T-helper 2 cell treated with Interferon-gamma antibody and Interleukin-4, amounts not matched to agents 5 μg/mL and 100 μg/mL, for 36 hours (primary cell): Measurements from ENCODE around the gene PRM1.

ENCODE experiments used
- DNase-seq: peaks from one replicate; pipeline ENCODE4 v3.0.0; 2021; ENCODE audit warnings: low spot score
- H3K27ac Mint-ChIP-seq: one replicate; pipeline ENCODE4 v1.8.0; 2021; ENCODE audit warnings: mild to moderate bottlenecking, mixed read lengths
- H3K27me3 Mint-ChIP-seq: one replicate; pipeline ENCODE4 v1.8.0; 2021; ENCODE audit warnings: low read depth, mixed read lengths
- H3K36me3 Mint-ChIP-seq: one replicate; pipeline ENCODE4 v1.8.0; 2021; ENCODE audit warnings: low read depth, mixed read lengths
- H3K4me1 Mint-ChIP-seq: one replicate; pipeline ENCODE4 v1.8.0; 2021; ENCODE audit warnings: low read depth, mixed read lengths
- H3K4me3 Mint-ChIP-seq: one replicate; pipeline ENCODE4 v1.8.0; 2022; ENCODE audit warnings: mild to moderate bottlenecking, moderate library complexity, mixed read lengths
- H3K9me3 Mint-ChIP-seq: one replicate; pipeline ENCODE4 v1.8.0; 2021; ENCODE audit warnings: mixed read lengths

The PRM1 gene

GRCh38 chr16:11321662-11322061 lies 40.5 kb upstream of the PRM1 start:
- H3K4me1 Mint-ChIP-seq = peaks cover 20% of the 10 kb centered on the region
- no peaks in the 10 kb centered on the region for H3K9me3 Mint-ChIP-seq
- H3K4me3 Mint-ChIP-seq = no peak overlapping the region
- no peak for DNase-seq
- H3K27me3 Mint-ChIP-seq = no peaks in the 10 kb centered on the region
- no peak overlapping the region for H3K27ac Mint-ChIP-seq
- H3K36me3 Mint-ChIP-seq = no peaks in the 10 kb centered on the region

DNA sequence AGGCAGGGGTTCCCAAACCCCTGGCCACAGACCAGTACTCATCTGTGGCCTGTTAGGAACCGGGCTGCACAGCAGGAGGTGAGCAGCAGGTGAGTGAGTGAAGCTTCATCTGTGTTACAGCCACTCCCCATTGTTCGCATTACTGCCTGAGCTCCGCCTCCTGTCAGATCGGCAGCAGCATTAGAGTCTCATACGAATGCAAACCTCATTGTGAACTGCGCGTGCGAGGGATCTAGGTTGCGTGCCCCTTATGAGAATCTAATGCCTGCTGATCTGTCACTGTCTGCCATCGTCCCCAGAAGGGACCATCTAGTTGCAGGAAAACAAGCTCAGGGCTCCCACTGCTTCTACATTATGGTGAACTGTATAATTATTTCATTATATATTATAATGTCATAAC lies 39.0 kb upstream of the PRM1 start:
- no peaks in the 10 kb centered on the region for H3K36me3 Mint-ChIP-seq
- H3K4me1 Mint-ChIP-seq = peaks cover 9% of the 10 kb centered on the region
- no peaks in the 10 kb centered on the region for H3K9me3 Mint-ChIP-seq
- no peak overlapping the region for H3K4me3 Mint-ChIP-seq
- no peak for DNase-seq
- H3K27ac Mint-ChIP-seq = no peak overlapping the region
- no peaks in the 10 kb centered on the region for H3K27me3 Mint-ChIP-seq

GRCh38 chr16:11319529-11320146 lies 38.5 kb upstream of the PRM1 start:
- no peaks in the 10 kb centered on the region for H3K36me3 Mint-ChIP-seq
- H3K4me3 Mint-ChIP-seq = no peak overlapping the region
- peaks cover 7% of the 10 kb centered on the region for H3K4me1 Mint-ChIP-seq
- no peaks in the 10 kb centered on the region for H3K9me3 Mint-ChIP-seq
- no peak for DNase-seq
- H3K27me3 Mint-ChIP-seq = no peaks in the 10 kb centered on the region
- H3K27ac Mint-ChIP-seq = no peak overlapping the region

DNA sequence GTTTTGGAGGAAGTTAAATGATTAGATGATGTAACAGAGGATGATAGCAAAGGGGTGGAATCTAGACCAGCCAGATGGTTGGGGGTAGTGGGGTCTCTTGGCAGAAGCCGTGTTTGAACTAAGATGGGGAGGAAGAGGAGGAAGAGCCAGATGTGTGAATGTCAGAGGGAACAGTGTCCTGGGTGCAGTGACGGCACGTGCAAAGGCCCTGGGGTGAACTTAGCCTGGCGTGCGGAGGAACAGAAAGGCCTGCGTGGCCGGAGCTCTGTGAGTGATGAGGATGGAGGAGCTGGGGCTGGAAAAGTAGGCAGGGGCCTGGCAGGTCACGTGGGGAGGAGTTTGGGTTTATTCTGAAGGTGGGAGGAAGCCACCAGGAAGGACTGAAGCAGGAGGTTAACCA lies 37.7 kb upstream of the PRM1 start:
- H3K27me3 Mint-ChIP-seq = no peaks in the 10 kb centered on the region
- H3K36me3 Mint-ChIP-seq = no peaks in the 10 kb centered on the region
- H3K4me3 Mint-ChIP-seq = no peak overlapping the region
- no peaks in the 10 kb centered on the region for H3K9me3 Mint-ChIP-seq
- peaks cover 10% of the 10 kb centered on the region for H3K4me1 Mint-ChIP-seq
- no peak for DNase-seq
- H3K27ac Mint-ChIP-seq = no peak overlapping the region

- peak overlapping the region; percentile 49 for H3K27ac Mint-ChIP-seq
- H3K27me3 Mint-ChIP-seq = no peaks in the 10 kb centered on the region
- no peak overlapping the region for H3K4me3 Mint-ChIP-seq
- no peak for DNase-seq
- H3K36me3 Mint-ChIP-seq = no peaks in the 10 kb centered on the region
- peaks cover 27% of the 10 kb centered on the region for H3K4me1 Mint-ChIP-seq
- H3K9me3 Mint-ChIP-seq = no peaks in the 10 kb centered on the region
These were observed 35.3 kb upstream of the PRM1 start for GRCh38 chr16:11316331-11317015.

DNA sequence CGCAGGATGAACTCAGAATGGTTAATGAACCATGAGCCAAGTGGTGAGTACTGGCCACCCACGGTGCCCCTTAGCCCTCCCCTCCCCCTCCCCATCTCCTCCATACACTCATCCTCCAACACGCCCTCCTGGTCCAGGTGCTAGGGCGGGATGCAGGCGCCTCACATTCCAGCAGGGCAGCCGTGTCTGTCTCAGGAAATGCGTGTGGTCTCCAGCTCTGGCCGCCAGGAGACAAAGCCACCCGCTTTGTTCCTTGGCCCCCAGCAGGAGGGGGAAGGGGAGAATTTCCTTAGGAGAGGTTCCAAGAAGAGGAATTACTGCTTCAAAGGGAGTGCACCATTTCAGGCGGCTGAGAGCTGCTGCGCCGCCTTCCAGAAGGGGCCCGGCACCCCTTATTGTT lies 34.4 kb upstream of the PRM1 start:
- no peaks in the 10 kb centered on the region for H3K36me3 Mint-ChIP-seq

DNA sequence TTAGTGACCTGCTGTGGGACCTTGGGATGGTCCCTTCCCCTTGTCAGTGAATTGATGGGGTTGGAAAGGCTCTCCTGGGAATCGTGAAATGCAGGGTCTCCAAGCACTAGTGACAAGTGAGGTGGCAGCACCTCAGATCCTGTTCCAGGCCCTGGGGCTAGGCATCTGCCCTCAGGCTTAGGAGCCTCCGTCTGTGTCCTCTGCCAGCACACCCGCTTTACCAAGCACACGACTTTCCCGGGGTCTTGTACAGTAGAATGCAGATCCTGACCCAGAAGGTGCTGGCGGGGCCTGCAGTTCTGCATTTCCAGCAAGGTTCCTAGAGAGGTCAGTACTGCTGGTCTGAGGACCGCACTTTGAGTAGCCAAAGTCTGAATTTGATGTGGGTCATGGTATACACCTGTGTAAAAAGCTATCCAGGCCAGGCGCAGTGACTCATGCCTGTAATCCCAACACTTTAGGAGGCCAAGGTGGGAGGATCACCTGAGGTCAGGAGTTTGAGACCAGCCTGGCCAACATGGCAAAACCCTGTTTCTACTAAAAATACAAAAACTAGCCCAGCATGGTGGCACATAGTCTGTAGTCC lies 33.3 kb upstream of the PRM1 start:
- H3K36me3 Mint-ChIP-seq = no peaks in the 10 kb centered on the region
- H3K27ac Mint-ChIP-seq = no peak overlapping the region
- no peak overlapping the region for H3K4me3 Mint-ChIP-seq
- no peak for DNase-seq
- no peaks in the 10 kb centered on the region for H3K27me3 Mint-ChIP-seq
- peaks cover 45% of the 10 kb centered on the region for H3K4me1 Mint-ChIP-seq
- H3K9me3 Mint-ChIP-seq = no peaks in the 10 kb centered on the region

More for the DNA sequence above, 34.4 kb upstream of the PRM1 start:
- no peak overlapping the region for H3K4me3 Mint-ChIP-seq
- no peaks in the 10 kb centered on the region for H3K9me3 Mint-ChIP-seq
- DNase-seq = no peak
- H3K27me3 Mint-ChIP-seq = no peaks in the 10 kb centered on the region
- H3K27ac Mint-ChIP-seq = no peak overlapping the region
- peaks cover 36% of the 10 kb centered on the region for H3K4me1 Mint-ChIP-seq

GRCh38 chr16:11313493-11314308 lies 32.6 kb upstream of the PRM1 start:
- Mint-ChIP-seq H3K36me3 (no peaks in the 10 kb centered on the region), H3K27ac (peak overlapping the region; percentile 77), H3K4me3 (no peak overlapping the region), H3K4me1 (peaks cover 45% of the 10 kb centered on the region), H3K27me3 (no peaks in the 10 kb centered on the region), H3K9me3 (no peaks in the 10 kb centered on the region)
- DNase-seq = no peak

DNA sequence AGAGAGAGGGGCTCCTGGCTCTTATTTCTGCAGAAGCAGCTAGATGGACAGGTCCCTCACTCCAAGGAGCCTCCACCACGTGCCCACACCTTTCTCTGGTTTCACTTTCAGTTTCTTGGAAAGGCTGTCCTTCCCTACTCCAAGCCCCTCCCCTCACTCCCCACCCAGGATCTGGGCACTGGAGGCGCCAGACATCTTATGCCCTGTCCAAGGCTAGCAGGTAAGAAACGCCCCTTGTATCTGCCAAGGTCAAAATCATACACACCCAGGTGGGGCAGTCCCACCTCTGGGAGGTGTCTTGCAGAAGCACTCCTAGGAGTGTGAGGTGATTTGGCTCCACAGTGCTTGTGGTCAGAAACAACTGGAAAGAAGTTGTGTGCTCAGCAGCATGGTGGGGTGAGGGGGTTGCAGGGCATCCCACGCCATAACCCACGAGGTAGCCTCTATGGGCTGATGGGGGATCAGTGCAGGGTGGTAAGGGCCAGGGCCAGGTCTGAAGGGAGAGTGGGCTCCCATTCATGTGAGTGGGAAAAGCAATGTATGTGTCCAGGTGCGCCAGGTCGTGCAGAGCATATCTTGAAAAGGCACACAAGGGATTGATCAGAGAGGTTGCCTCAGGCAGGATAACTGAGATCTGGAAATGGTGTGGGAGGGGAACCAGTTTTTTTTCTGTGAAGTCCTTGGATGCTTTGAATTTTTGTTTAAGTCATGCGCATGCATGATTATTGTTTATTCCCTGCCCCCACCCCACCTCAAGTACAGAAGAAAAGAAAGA lies 31.8 kb upstream of the PRM1 start:
- no peaks in the 10 kb centered on the region for H3K9me3 Mint-ChIP-seq
- peaks cover 45% of the 10 kb centered on the region for H3K4me1 Mint-ChIP-seq
- DNase-seq = no peak
- no peaks in the 10 kb centered on the region for H3K27me3 Mint-ChIP-seq
- H3K27ac Mint-ChIP-seq = peak overlapping the region; percentile 77
- H3K36me3 Mint-ChIP-seq = no peaks in the 10 kb centered on the region
- H3K4me3 Mint-ChIP-seq = peak overlapping the region; percentile 47

- DNase-seq = peak; percentile 44
- no peaks in the 10 kb centered on the region for H3K36me3 Mint-ChIP-seq
- H3K27ac Mint-ChIP-seq = peak overlapping the region; percentile 99
- no peaks in the 10 kb centered on the region for H3K27me3 Mint-ChIP-seq
- H3K4me1 Mint-ChIP-seq = peaks cover 43% of the 10 kb centered on the region
- no peaks in the 10 kb centered on the region for H3K9me3 Mint-ChIP-seq
- H3K4me3 Mint-ChIP-seq = peak overlapping the region; percentile 75
These were observed 29.9 kb upstream of the PRM1 start for GRCh38 chr16:11310997-11311561.

- H3K4me3 Mint-ChIP-seq = peak overlapping the region; percentile 75
- peaks cover 43% of the 10 kb centered on the region for H3K4me1 Mint-ChIP-seq
- no peaks in the 10 kb centered on the region for H3K9me3 Mint-ChIP-seq
- no peak for DNase-seq
- H3K36me3 Mint-ChIP-seq = no peaks in the 10 kb centered on the region
- peak overlapping the region; percentile 99 for H3K27ac Mint-ChIP-seq
- no peaks in the 10 kb centered on the region for H3K27me3 Mint-ChIP-seq
These were observed 29.5 kb upstream of the PRM1 start for GRCh38 chr16:11310634-11310977.

DNA sequence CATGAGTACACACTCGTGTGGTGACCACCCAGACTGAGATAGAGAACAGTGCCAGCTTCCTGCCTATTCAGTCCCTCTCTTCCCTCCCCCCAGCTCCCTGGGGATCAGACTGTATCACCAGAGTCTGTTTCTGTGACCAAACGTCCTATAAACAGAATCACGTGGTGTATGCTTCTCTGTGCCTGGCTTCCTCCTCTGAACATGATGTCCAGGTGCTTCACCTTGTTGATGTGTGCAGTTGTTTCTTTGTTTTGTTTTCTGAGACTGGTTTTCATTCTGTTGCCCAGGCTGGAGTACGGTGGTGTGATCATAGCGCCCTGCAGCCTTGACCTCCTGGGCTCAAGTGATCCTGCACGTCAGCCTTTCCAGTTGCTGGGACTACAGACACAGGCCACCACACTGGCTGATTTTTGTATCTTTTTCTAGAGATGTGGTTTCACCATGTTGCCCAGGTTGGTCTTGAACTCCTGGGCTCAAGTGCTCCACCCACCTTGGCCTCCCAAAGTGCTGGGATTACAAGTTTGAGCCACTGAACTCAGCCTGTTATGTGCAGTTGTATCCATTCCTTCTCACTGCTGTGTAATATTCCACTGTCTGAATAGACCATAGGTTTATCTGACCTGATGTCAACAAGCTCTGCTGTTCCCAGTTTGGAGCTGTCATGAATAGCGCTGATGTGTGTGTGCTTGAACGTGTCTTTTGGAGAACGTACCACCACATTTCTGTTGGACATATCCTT lies 28.9 kb upstream of the PRM1 start:
- DNase-seq = no peak
- Mint-ChIP-seq H3K36me3 (no peaks in the 10 kb centered on the region), H3K27me3 (no peaks in the 10 kb centered on the region), H3K4me3 (peak overlapping the region; percentile 75), H3K4me1 (peaks cover 43% of the 10 kb centered on the region), H3K27ac (peak overlapping the region; percentile 99), H3K9me3 (no peaks in the 10 kb centered on the region)
